ENCODE data around the gene HDHD2. TPM values are rescaled to one million over a fixed set of nuclear protein-coding genes. Genes with fewer than 3 reads are reported as not detected.

The HDHD2 gene
- total RNA-seq, 1 donor from 2014 or later = 85.0 TPM

DNA sequence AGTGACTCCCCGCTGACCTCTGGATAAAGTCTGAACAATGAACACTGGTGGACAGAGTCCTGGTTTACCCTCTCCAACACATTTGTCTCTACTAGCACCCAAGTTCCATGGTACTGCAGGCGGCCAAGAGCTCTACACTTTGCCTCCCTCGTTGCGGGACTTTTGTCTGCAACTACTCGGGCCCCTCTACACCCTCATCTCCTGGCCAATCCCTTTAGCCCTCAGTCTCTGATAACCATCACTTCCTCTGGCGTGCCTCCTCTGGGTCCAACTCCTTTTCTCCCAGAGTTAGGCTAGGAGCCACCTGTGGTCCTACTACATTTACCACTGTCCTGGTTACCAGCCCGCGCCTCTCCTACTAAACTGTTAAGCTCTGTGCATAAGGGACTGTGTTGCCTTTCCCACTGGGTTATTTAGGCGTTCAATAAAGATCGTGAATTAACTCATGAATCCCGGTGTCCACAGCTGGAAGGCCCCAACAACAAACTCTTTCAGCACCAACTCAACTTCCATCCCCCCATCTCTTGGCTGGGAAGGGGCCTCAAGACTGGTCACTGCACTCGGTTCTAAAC, 757 bp downstream of the HDHD2 start:
- TF ChIP-seq EZH2phosphoT487 (IDR thresholded peaks at IDR 0.05) (no peak), CTCF (IDR thresholded peaks at IDR 0.05) (no peak), EZH2 (IDR thresholded peaks at IDR 0.05) (no peak)
- Mint-ChIP-seq H3K4me3 (peak overlapping the region; percentile 95), H3K27me3 (ENCODE audit: insufficient read depth, low read depth) (peaks cover 4% of the 10 kb centered on the region), H3K9me3 (no peaks in the 10 kb centered on the region), H3K36me3 (peaks cover 17% of the 10 kb centered on the region), H3K4me1 (peaks cover 23% of the 10 kb centered on the region), H3K27ac (peak overlapping the region; percentile 46)
- H2AFZ ChIP-seq (replicated peaks) = peak overlapping the region; percentile 86
- H3F3A ChIP-seq (ENCODE audit: low read depth) = peaks cover 35% of the 10 kb centered on the region
- H4K20me1 ChIP-seq (ENCODE audit: low read depth) = peaks cover 22% of the 10 kb centered on the region
- no peaks in the 10 kb centered on the region for H3K9me3 ChIP-seq (ENCODE audit: low read depth)
- H3K4me3 ChIP-seq = peak overlapping the region; percentile 75
- peak overlapping the region; percentile 92 for H3K4me2 ChIP-seq
- peak overlapping the region; percentile 87 for H3K27ac ChIP-seq
- peak overlapping the region; percentile 76 for H3K9ac ChIP-seq
- no peaks in the 10 kb centered on the region for H3K36me3 ChIP-seq
- H3K4me1 ChIP-seq = peaks cover 14% of the 10 kb centered on the region
- DNase-seq (ENCODE audit: low spot score) = peak; percentile 28
- H3K79me2 ChIP-seq (ENCODE audit: low read depth) = peaks cover 55% of the 10 kb centered on the region
- H3K27me3 ChIP-seq = no peaks in the 10 kb centered on the region

DNA sequence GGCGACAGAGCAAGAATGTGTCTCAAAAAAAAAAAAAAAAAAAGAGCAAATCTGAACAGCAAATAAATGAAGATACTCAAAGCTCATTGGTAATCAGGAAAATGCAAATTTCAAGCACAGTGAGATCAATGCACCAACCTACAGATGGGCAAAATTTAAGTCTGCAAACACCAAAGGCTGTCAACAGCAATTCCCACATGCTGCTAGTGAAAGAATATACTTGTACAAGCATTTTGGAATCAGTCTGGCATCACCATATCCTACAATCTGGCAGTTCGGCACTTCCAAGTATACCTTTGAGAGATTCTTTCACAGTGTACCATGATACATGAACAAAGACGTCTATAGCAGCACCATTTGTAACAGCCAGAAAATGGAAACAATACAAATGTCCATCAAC, 4.1 kb downstream of the HDHD2 start:
- peaks cover 88% of the 10 kb centered on the region for H3K79me2 ChIP-seq (ENCODE audit: low read depth)
- H3K27ac ChIP-seq = no peak overlapping the region
- no peak overlapping the region for H3K4me3 Mint-ChIP-seq
- H3K4me1 ChIP-seq = peaks cover 11% of the 10 kb centered on the region
- no peak for TF ChIP-seq EZH2phosphoT487 (IDR thresholded peaks at IDR 0.05)
- TF ChIP-seq EZH2 (IDR thresholded peaks at IDR 0.05) = no peak
- no peak for TF ChIP-seq CTCF (IDR thresholded peaks at IDR 0.05)
- no peaks in the 10 kb centered on the region for H3K9me3 Mint-ChIP-seq
- peaks cover 19% of the 10 kb centered on the region for H3K4me1 Mint-ChIP-seq
- H3K36me3 ChIP-seq = no peaks in the 10 kb centered on the region
- H3K4me3 ChIP-seq = no peak overlapping the region
- H3K27me3 Mint-ChIP-seq (ENCODE audit: insufficient read depth, low read depth) = peaks cover 4% of the 10 kb centered on the region
- H3K9ac ChIP-seq = no peak overlapping the region
- DNase-seq (ENCODE audit: low spot score) = no peak
- no peak overlapping the region for H2AFZ ChIP-seq (replicated peaks)
- H3K4me2 ChIP-seq = no peak overlapping the region
- H3K27ac Mint-ChIP-seq = no peak overlapping the region
- no peaks in the 10 kb centered on the region for H3K27me3 ChIP-seq
- H3K36me3 Mint-ChIP-seq = peaks cover 17% of the 10 kb centered on the region
- H3K9me3 ChIP-seq (ENCODE audit: low read depth) = no peaks in the 10 kb centered on the region
- H3F3A ChIP-seq (ENCODE audit: low read depth) = peaks cover 15% of the 10 kb centered on the region
- H4K20me1 ChIP-seq (ENCODE audit: low read depth) = peaks cover 29% of the 10 kb centered on the region

- H3K9me3 Mint-ChIP-seq = no peaks in the 10 kb centered on the region
- Histone ChIP-seq H3K4me3 (no peak overlapping the region), H3K27ac (no peak overlapping the region), H4K20me1 (ENCODE audit: low read depth) (peaks cover 29% of the 10 kb centered on the region), H2AFZ (replicated peaks) (no peak overlapping the region), H3K9me3 (ENCODE audit: low read depth) (no peaks in the 10 kb centered on the region), H3K36me3 (no peaks in the 10 kb centered on the region), H3K79me2 (ENCODE audit: low read depth) (peaks cover 97% of the 10 kb centered on the region), H3K4me1 (peaks cover 4% of the 10 kb centered on the region), H3K27me3 (no peaks in the 10 kb centered on the region), H3K4me2 (no peak overlapping the region), H3K9ac (no peak overlapping the region), H3F3A (ENCODE audit: low read depth) (no peaks in the 10 kb centered on the region)
- H3K36me3 Mint-ChIP-seq = peaks cover 20% of the 10 kb centered on the region
- no peak for DNase-seq (ENCODE audit: low spot score)
- TF ChIP-seq EZH2 (IDR thresholded peaks at IDR 0.05) (no peak), CTCF (IDR thresholded peaks at IDR 0.05) (no peak), EZH2phosphoT487 (IDR thresholded peaks at IDR 0.05) (no peak)
- H3K27me3 Mint-ChIP-seq (ENCODE audit: insufficient read depth, low read depth) = no peaks in the 10 kb centered on the region
- H3K4me1 Mint-ChIP-seq = peaks cover 7% of the 10 kb centered on the region
- no peak overlapping the region for H3K4me3 Mint-ChIP-seq
- H3K27ac Mint-ChIP-seq = no peak overlapping the region
Observed at GRCh38 chr18:47143899-47144485, 6.3 kb downstream of the HDHD2 start.
